Esophagus muscularis mucosa (tissue), 4 donors: ENCODE results near the gene ASTL. TPM values are rescaled to one million over a fixed set of nuclear protein-coding genes. Genes with fewer than 3 reads are reported as not detected.

ENCODE experiments used
- DNase-seq: peaks from one replicate; pipeline ENCODE4 v3.0.0-alpha.2; 2017; ENCODE audit errors: extremely low spot score
- H3K27ac ChIP-seq, 4 donors: fragments of 200-600 bp; sonication (generic); replicated peaks in 1 of 4; 1 replicate in 3 of 4; 2 replicates in 1 of 4; pipeline ENCODE4 v1.5.1; 2016 to 2019; ENCODE audit warnings: mild to moderate bottlenecking in 1 of 4
- H3K27me3 ChIP-seq, 4 donors: fragments of 200-600 bp; sonication (generic); one replicate each; pipeline versions ENCODE4 v1.5.1 to v1.6.0; 2016 to 2019
- H3K36me3 ChIP-seq, 4 donors: fragments of 200-600 bp; sonication (generic); one replicate each; pipeline ENCODE4 v1.5.1; 2016 to 2019
- H3K4me1 ChIP-seq, 4 donors: fragments of 200-600 bp; sonication (generic); one replicate each; pipeline ENCODE4 v1.5.1; 2016 to 2019
- H3K4me3 ChIP-seq, 4 donors: fragments of 200-600 bp; sonication (generic); 1 replicate in 2 of 4; 2 replicates in 2 of 4; pipeline ENCODE4 v1.5.1; 2016 to 2019; ENCODE audit warnings: mild to moderate bottlenecking in 4 of 4, moderate library complexity in 1 of 4
- H3K9me3 ChIP-seq, 4 donors: fragments of 200-600 bp; sonication (generic); 1 replicate in 3 of 4; 2 replicates in 1 of 4; pipeline ENCODE4 v1.5.1; 2016 to 2019
- EP300 ChIP-seq: sonication (generic); formaldehyde crosslinking; IDR thresholded peaks from one replicate; pipeline ENCODE4 v1.6.1; 2017; ENCODE audit warnings: antibody characterized with exemption
- POLR2A ChIP-seq: fragments of 450-650 bp; IDR thresholded peaks from one replicate; pipeline ENCODE4 v1.6.1; 2017; ENCODE audit warnings: antibody characterized with exemption, moderate library complexity, mild to moderate bottlenecking, low read depth
- POLR2AphosphoS5 ChIP-seq, 2 donors: sonication (generic); formaldehyde crosslinking; IDR thresholded peaks; one replicate each; pipeline ENCODE4 v1.6.1; 2017; ENCODE audit warnings: antibody characterized with exemption in 2 of 2
- WGBS: methylation state at CpG from one replicate; pipeline ENCODE4 v1.1.5; 2018; 5-methylcytosine and 5-hydroxymethylcytosine counted together
- intact Hi-C: fragments of 100-400 bp; cut with DNase I; formaldehyde crosslinking; loops from one replicate; pipeline ENCODE4 v1.15.1; 2023
- total RNA-seq, 4 donors: library from RNA; depleted of rRNA; stranded (reverse); fragments of >200 nt; gene quantifications; one replicate each; pipeline versions ENCODE4 v1.1.0 to v1.2.1, GENCODE V29; 2016
- TF ChIP-seq, protein P1 (sequence below), 3 experiments: fragments of 200-600 bp in 2 of 3; fragments of 450-650 bp in 1 of 3; sonication (generic) in 2 of 3; IDR thresholded peaks; one replicate each; pipeline ENCODE4 v1.5.1; 2017 to 2019; ENCODE audit warnings: antibody characterized with exemption in 3 of 3, mild to moderate bottlenecking in 2 of 3, moderate library complexity in 1 of 3

ASTL gene
- total RNA-seq, 4 donors from 2014 or later: not detected

GRCh38 chr2:96105152-96105915, 33.0 kb downstream of the ASTL start:
- Histone ChIP-seq H3K9me3 (peaks cover 0 to 15% (median 10%) of the 10 kb centered on the region in 4 donors), H3K27me3 (peaks cover 0 to 16% (median 0%) of the 10 kb centered on the region in 4 donors), H3K4me3 (no peak overlapping the region), H3K36me3 (no peaks in the 10 kb centered on the region), H3K27ac (no peak overlapping the region), H3K4me1 (peaks cover 20 to 38% (median 27%) of the 10 kb centered on the region in 4 donors)
- intact Hi-C loops: no loop called here
- TF ChIP-seq POLR2A: no peak
- no peak for TF ChIP-seq EP300
- TF ChIP-seq, protein P1, sequence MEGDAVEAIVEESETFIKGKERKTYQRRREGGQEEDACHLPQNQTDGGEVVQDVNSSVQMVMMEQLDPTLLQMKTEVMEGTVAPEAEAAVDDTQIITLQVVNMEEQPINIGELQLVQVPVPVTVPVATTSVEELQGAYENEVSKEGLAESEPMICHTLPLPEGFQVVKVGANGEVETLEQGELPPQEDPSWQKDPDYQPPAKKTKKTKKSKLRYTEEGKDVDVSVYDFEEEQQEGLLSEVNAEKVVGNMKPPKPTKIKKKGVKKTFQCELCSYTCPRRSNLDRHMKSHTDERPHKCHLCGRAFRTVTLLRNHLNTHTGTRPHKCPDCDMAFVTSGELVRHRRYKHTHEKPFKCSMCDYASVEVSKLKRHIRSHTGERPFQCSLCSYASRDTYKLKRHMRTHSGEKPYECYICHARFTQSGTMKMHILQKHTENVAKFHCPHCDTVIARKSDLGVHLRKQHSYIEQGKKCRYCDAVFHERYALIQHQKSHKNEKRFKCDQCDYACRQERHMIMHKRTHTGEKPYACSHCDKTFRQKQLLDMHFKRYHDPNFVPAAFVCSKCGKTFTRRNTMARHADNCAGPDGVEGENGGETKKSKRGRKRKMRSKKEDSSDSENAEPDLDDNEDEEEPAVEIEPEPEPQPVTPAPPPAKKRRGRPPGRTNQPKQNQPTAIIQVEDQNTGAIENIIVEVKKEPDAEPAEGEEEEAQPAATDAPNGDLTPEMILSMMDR (IDR thresholded peaks at IDR 0.05): no peak
- no peak for TF ChIP-seq POLR2AphosphoS5 (IDR thresholded peaks at IDR 0.05)
- DNase-seq: no peak
- 100% methylated on average over 2 of the region's 3 CpGs for WGBS

- WGBS: 94% methylated on average over 5 of the region's 6 CpGs
- Histone ChIP-seq H3K4me1 (peaks cover 19 to 41% (median 26%) of the 10 kb centered on the region in 4 donors), H3K36me3 (no peaks in the 10 kb centered on the region), H3K9me3 (peaks cover 0 to 15% (median 10%) of the 10 kb centered on the region in 4 donors), H3K27me3 (peaks cover 0 to 16% (median 0%) of the 10 kb centered on the region in 4 donors), H3K27ac (no peak overlapping the region), H3K4me3 (no peak overlapping the region)
- TF ChIP-seq, protein P1 (IDR thresholded peaks at IDR 0.05): no peak
- DNase-seq: no peak
- intact Hi-C loops: no loop called here
Observed at GRCh38 chr2:96104487-96104861, 33.8 kb downstream of the ASTL start.

GRCh38 chr2:96103761-96104486, 34.4 kb downstream of the ASTL start:
- peaks cover 0 to 15% (median 0%) of the 10 kb centered on the region in 4 donors for H3K27me3 ChIP-seq
- H3K9me3 ChIP-seq: peaks cover 0 to 15% (median 10%) of the 10 kb centered on the region in 4 donors
- intact Hi-C loops: no loop called here
- H3K36me3 ChIP-seq: no peaks in the 10 kb centered on the region
- DNase-seq: no peak
- peaks cover 18 to 41% (median 26%) of the 10 kb centered on the region in 4 donors for H3K4me1 ChIP-seq
- 46% methylated on average over 5 of the region's 6 CpGs for WGBS
- TF ChIP-seq POLR2AphosphoS5 (IDR thresholded peaks at IDR 0.05) (no peak), POLR2A (no peak), EP300 (no peak)
- TF ChIP-seq, protein P1 (IDR thresholded peaks at IDR 0.05): no peak
- H3K4me3 ChIP-seq: no peak overlapping the region
- no peak overlapping the region for H3K27ac ChIP-seq

DNA sequence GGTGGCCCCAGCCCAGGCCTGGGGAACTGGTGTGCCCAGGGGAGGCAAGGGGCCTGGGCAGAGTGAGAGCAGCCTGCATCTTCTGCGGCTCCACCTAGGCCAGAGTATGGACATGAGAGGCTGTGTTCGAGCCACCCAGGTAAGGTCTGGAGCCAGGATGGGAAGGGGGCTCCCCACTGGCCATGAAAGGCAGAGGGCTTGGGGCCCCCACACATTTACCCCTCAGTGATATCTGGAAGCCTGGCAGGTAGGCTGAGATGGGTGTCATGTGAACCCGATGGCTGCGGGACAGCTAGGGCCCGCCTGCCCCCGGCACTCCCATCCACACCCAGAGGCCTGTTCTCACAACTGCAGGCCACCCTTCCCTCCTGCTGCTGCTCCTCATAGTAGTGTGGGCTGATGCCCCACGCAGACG, 35.1 kb downstream of the ASTL start:
- Histone ChIP-seq H3K27ac (no peak overlapping the region), H3K27me3 (peaks cover 0 to 9% (median 0%) of the 10 kb centered on the region in 4 donors), H3K4me1 (peaks cover 18 to 42% (median 26%) of the 10 kb centered on the region in 4 donors), H3K9me3 (peaks cover 0 to 15% (median 10%) of the 10 kb centered on the region in 4 donors), H3K4me3 (no peak overlapping the region), H3K36me3 (no peaks in the 10 kb centered on the region)
- intact Hi-C loops: no loop called here
- TF ChIP-seq POLR2AphosphoS5 (IDR thresholded peaks at IDR 0.05): no peak
- TF ChIP-seq EP300: no peak
- no peak for TF ChIP-seq POLR2A
- TF ChIP-seq, protein P1 (IDR thresholded peaks at IDR 0.05): no peak
- no peak for DNase-seq
- WGBS: 80% methylated on average over 2 of the region's 8 CpGs
